HepG2 (cell line): ENCODE results near the gene DDX54. TPM values are rescaled to one million over a fixed set of nuclear protein-coding genes. Genes with fewer than 3 reads are reported as not detected.

Source experiments
- ATAC-seq: fragments of 200-7000 bp; cut with Tn5 transposase; 3 replicates; pipeline ENCODE4 v1.9.1; 2020; ENCODE audit warnings: mild to moderate bottlenecking, moderate library complexity
- BruUV-seq: library from RNA; stranded (reverse); fragments of 400-500 nt; replicated peaks from 2 replicates; lab custom pipeline; 2021; lab: Mats Ljungman, UMichigan
- CTCF ChIA-PET: fragments of 300-600 bp; formaldehyde crosslinking; extraction: SDS; loops from one replicate; lab custom pipeline; 2021; ENCODE audit warnings: low total read pairs, inconsistent platforms, low intra/inter-chr PET ratio; lab: Yijun Ruan, JAX
- POLR2A ChIA-PET: fragments of 350-600 bp; sonication (Branson Sonifier 250); formaldehyde crosslinking; loops from one replicate; lab custom pipeline; 2020; ENCODE audit warnings: antibody characterized with exemption, inconsistent platforms; lab: Yijun Ruan, JAX
- DNase-seq: peaks from one replicate; pipeline ENCODE4 v3.0.0-alpha.2; 2015; ENCODE audit warnings: low spot score
- FAIRE-seq: peaks from 3 replicates; lab custom pipeline; 2011; peaks lifted over from hg19 to GRCh38; lab: Jason Lieb, UNC
- H2AFZ ChIP-seq: one replicate; pipeline ENCODE4 v1.6.1; 2011; ENCODE audit warnings: low read length, inconsistent platforms
- H3K27ac ChIP-seq: fragments of 300-600 bp; 3 replicates; pipeline ENCODE4 v1.8.0; 2011; ENCODE audit warnings: mixed run types, mild to moderate bottlenecking, mixed read lengths, low read length, inconsistent platforms; ENCODE audit not compliant: insufficient read depth; ENCODE audit errors: extremely low read length
- H3K27me3 ChIP-seq, 2 experiments: fragments of 200-600 bp in 1 of 2; 2 replicates in 1 of 2; 3 replicates in 1 of 2; pipeline versions ENCODE4 v1.6.0 to v1.8.0; 2011; ENCODE audit warnings: low read length in 2 of 2, mild to moderate bottlenecking in 2 of 2, moderate library complexity in 2 of 2, inconsistent platforms in 1 of 2; ENCODE audit not compliant: insufficient read depth in 2 of 2, control insufficient read depth in 1 of 2
- H3K36me3 ChIP-seq, 2 experiments: fragments of 200-600 bp in 1 of 2; replicated peaks in 1 of 2; 2 replicates in 1 of 2; 3 replicates in 1 of 2; pipeline versions ENCODE4 v1.5.1 to v1.8.0; 2011; ENCODE audit warnings: low read length in 2 of 2, inconsistent platforms in 1 of 2; ENCODE audit not compliant: insufficient read depth in 2 of 2, control insufficient read depth in 1 of 2
- H3K4me1 ChIP-seq: 2 replicates; pipeline ENCODE4 v1.5.1; 2012; ENCODE audit warnings: low read length, inconsistent platforms; ENCODE audit not compliant: insufficient read depth
- H3K4me2 ChIP-seq: 2 replicates; pipeline ENCODE4 v1.6.0; 2011; ENCODE audit warnings: low read depth, low read length, inconsistent platforms
- H3K4me3 ChIP-seq, 3 experiments: fragments of 200-600 bp in 1 of 3; sonication (generic), shearing (Covaris generic) in 1 of 3; replicated peaks in 1 of 3; 2 replicates each; pipeline ENCODE4 v1.5.1; 2011 to 2016; ENCODE audit warnings: low read length in 3 of 3, inconsistent platforms in 2 of 3, low read depth in 2 of 3, mild to moderate bottlenecking in 2 of 3, control low read depth in 1 of 3, mixed read lengths in 1 of 3; ENCODE audit not compliant: insufficient read depth in 1 of 3
- H3K79me2 ChIP-seq: one replicate; pipeline ENCODE4 v1.6.1; 2011; ENCODE audit warnings: low read length, inconsistent platforms; ENCODE audit not compliant: insufficient read depth
- H3K9ac ChIP-seq: 2 replicates; pipeline ENCODE4 v1.6.0; 2011; ENCODE audit warnings: mild to moderate bottlenecking, low read depth, low read length, inconsistent platforms; ENCODE audit not compliant: insufficient read depth
- H3K9me3 ChIP-seq: 2 replicates; pipeline ENCODE4 v1.5.1; 2012; ENCODE audit warnings: mild to moderate bottlenecking, low read length
- H4K20me1 ChIP-seq: 2 replicates; pipeline ENCODE4 v1.6.0; 2011; ENCODE audit warnings: inconsistent platforms, mild to moderate bottlenecking, low read length, moderate library complexity; ENCODE audit not compliant: insufficient read depth
- EHMT2 ChIP-seq: fragments of 200-600 bp; sonication (generic); IDR thresholded peaks from 2 replicates; pipeline ENCODE4 v1.7.0; 2017; ENCODE audit warnings: antibody characterized with exemption, low read depth, low read length, borderline replicate concordance
- FIP1L1 ChIP-seq: fragments of 200-400 bp; formaldehyde crosslinking; IDR thresholded peaks from 2 replicates; pipeline ENCODE4 v1.6.1; 2018; ENCODE audit warnings: low read depth, mild to moderate bottlenecking, low read length, moderate library complexity, borderline replicate concordance; ENCODE audit not compliant: insufficient read depth
- KAT7 ChIP-seq: IDR thresholded peaks from 2 replicates; pipeline ENCODE4 v1.6.1; 2018; ENCODE audit warnings: borderline replicate concordance, missing compliant biosample characterization
- MBNL3 ChIP-seq: fragments of 250-450 bp; sonication (Bioruptor Pico); conservative IDR thresholded peaks from 2 replicates; pipeline ENCODE4 v1.8.0; 2022; ENCODE audit warnings: mild to moderate bottlenecking, inconsistent platforms
- PAX8 ChIP-seq: sonication (generic); formaldehyde crosslinking; IDR thresholded peaks from 2 replicates; pipeline ENCODE4 v1.8.0; 2022; ENCODE audit warnings: mild to moderate bottlenecking, missing genetic modification reagents, borderline replicate concordance
- SATB2 ChIP-seq: sonication (generic); formaldehyde crosslinking; IDR thresholded peaks from 2 replicates; pipeline ENCODE4 v1.5.0; 2020; ENCODE audit warnings: missing genetic modification reagents
- THRA ChIP-seq: sonication (generic); formaldehyde crosslinking; IDR thresholded peaks from 2 replicates; pipeline ENCODE4 v1.4.0; 2020; ENCODE audit warnings: missing genetic modification reagents, borderline replicate concordance
- TSC22D2 ChIP-seq: sonication (generic); formaldehyde crosslinking; IDR thresholded peaks from 2 replicates; pipeline ENCODE4 v1.5.1; 2020; ENCODE audit warnings: missing genetic modification reagents, mild to moderate bottlenecking, borderline replicate concordance
- ZNF616 ChIP-seq: sonication (generic); formaldehyde crosslinking; IDR thresholded peaks from 2 replicates; pipeline ENCODE4 v1.5.0; 2020; ENCODE audit warnings: low read depth, mild to moderate bottlenecking, missing genetic modification reagents
- ZNF780A ChIP-seq: sonication (generic); formaldehyde crosslinking; IDR thresholded peaks from 2 replicates; pipeline ENCODE4 v1.8.0; 2022; ENCODE audit warnings: mild to moderate bottlenecking, missing genetic modification reagents, moderate library complexity
- WGBS: methylation state at CpG from one replicate; pipeline ENCODE4 v1.1.6; 2017; ENCODE audit warnings: low lambda C conversion rate; 5-methylcytosine and 5-hydroxymethylcytosine counted together
- in situ Hi-C: cut with HindIII; loops from 2 replicates; pipeline ENCODE4 v1.10.0; 2017; ENCODE audit warnings: low pct_unique_long_range_greater_than_20kb; ENCODE audit not compliant: extremely low pct_ligation_motif_present
- intact Hi-C: fragments of 100-400 bp; cut with micrococcal nuclease; formaldehyde crosslinking; loops from one replicate; pipeline ENCODE4 v1.10.0; 2022; ENCODE audit not compliant: unreplicated experiment
- polyA plus RNA-seq, 8 experiments: library from polyadenylated mRNA; depleted of rRNA in 3 of 8; stranded (reverse) in 7 of 8; unstranded in 1 of 8; fragments of >200 nt; fragmentation: Illumina TruSeq in 4 of 8; extraction: Trizol in 4 of 8; gene quantifications; 2 replicates each; pipeline versions ENCODE4 v1.2.1 to v1.2.3, GENCODE V29; 2011 to 2016; ENCODE audit warnings: low read depth in 4 of 8, missing spikeins in 1 of 8, mixed read lengths in 1 of 8; ENCODE audit not compliant: insufficient read depth in 1 of 8
- total RNA-seq, 5 experiments: library from RNA; depleted of rRNA; stranded (reverse); fragments of >200 nt; fragmentation: Illumina TruSeq; extraction: Trizol; gene quantifications; 2 replicates each; pipeline ENCODE4 v1.2.3, GENCODE V29; 2016; ENCODE audit warnings: low read depth in 1 of 5
- TF ChIP-seq, protein P1 (sequence below): sonication (generic); formaldehyde crosslinking; IDR thresholded peaks from 2 replicates; pipeline ENCODE4 v1.5.0; 2020; ENCODE audit warnings: missing genetic modification reagents, mild to moderate bottlenecking, borderline replicate concordance
- TF ChIP-seq, protein P2 (sequence below): sonication (generic); IDR thresholded peaks from 2 replicates; pipeline ENCODE4 v1.6.1; 2016; ENCODE audit warnings: low read depth, borderline replicate concordance
- TF ChIP-seq, protein P3 (sequence below): sonication (generic); formaldehyde crosslinking; IDR thresholded peaks from 2 replicates; pipeline ENCODE4 v1.5.0; 2020; ENCODE audit warnings: mild to moderate bottlenecking, missing genetic modification reagents, borderline replicate concordance

Gene DDX54
- total and polyA plus RNA-seq, 2 of the 13 experiments (the other 11 are each of a cell fraction or from before 2014, with no cell fraction given): 59.7 to 61.1 TPM

DNA sequence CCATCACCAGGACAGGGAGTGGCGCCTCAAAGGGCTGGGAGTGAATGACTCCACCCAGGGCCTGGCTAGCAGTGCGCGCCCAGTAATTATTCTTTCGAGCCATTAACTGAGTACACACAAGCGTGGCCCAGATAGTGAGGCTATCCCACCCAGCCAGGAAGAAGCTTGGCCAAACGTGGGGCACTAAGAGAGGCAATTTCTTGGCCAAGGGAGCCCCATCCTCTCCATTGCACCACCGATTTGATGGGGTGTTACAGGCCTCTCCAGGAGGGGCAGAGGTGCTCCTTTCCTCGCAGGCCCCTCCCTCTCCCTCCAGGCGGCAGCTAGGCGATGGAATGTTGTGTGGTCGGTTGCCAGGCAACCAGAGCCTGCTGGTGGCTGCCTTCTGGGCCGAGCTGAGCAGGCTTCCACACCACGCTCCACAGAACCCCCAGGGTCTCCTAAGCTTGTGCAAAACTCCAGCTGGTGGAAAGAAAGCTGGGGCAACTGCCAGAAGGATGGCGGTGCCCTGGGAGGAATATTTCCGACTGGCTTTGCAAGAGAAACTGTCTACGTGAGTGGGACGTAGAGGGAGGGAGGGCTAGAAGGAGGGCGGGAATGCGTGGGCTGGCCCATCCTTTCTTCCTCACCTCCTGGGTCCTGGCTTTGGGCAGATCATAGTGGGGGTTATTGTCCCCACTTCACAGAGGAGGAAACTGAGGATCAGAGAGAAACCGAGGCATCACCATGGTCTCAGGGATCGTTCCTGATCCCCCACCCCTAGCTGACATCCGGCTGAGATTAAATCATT, 35.7 kb downstream of the DDX54 start, which contains the start of gene CFAP73 (continued):
- TF ChIP-seq PAX8 (no peak), SATB2 (CRISPR knock-in tag) (no peak), FIP1L1 (no peak), MBNL3 (no peak), KAT7 (CRISPR knock-in tag) (no peak), ZNF616 (CRISPR knock-in tag) (no peak), TSC22D2 (CRISPR knock-in tag) (no peak)
- TF ChIP-seq, protein P1, sequence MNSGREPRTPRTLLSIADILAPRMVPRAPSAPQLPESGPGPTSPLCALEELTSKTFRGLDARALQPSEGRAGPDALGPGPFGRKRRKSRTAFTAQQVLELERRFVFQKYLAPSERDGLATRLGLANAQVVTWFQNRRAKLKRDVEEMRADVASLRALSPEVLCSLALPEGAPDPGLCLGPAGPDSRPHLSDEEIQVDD (CRISPR knock-in tag): no peak

DNA sequence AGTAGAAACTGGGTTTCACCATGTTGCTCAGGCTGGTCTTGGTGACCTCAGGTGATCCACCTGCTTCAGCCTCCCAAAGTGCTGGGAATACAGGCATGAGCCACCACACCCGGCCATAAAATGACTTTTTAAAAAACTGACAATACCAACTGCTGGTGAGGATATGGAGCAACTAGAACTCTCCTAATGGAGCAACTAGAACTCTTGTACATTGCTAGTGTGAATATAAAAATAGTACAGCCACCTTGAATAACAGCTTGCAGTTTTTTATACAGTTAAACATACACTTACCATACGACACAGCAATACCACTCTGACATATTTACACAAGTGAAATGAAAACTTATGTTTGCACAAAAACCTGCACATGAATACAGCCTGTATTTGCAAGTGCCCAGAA, 38.3 kb downstream of the DDX54 start:
- FAIRE-seq (no peak), DNase-seq (no peak), ATAC-seq (no peak)
- intact Hi-C loops: no loop called here
- in situ Hi-C loops: no loop called here
- Histone ChIP-seq H3K4me1 (peaks cover 13% of the 10 kb centered on the region), H2AFZ (no peak overlapping the region), H3K36me3 (no peaks in the 10 kb centered on the region), H4K20me1 (no peaks in the 10 kb centered on the region), H3K4me3 (no peak overlapping the region), H3K9me3 (no peaks in the 10 kb centered on the region), H3K79me2 (no peaks in the 10 kb centered on the region), H3K27ac (no peak overlapping the region), H3K27me3 (peaks cover 1 to 28% of the 10 kb centered on the region in 2 experiments; a peak in 3 of 5 replicates), H3K4me2 (no peak overlapping the region), H3K9ac (no peak overlapping the region)
- ChIA-PET POLR2A (interaction anchor here (0.6 kb wide), 1 partner anchor 39 kb away, joined by 3 read pairs; the partner anchor contains the start of gene RITA1), CTCF (no interaction called here)
- TF ChIP-seq, protein P2, sequence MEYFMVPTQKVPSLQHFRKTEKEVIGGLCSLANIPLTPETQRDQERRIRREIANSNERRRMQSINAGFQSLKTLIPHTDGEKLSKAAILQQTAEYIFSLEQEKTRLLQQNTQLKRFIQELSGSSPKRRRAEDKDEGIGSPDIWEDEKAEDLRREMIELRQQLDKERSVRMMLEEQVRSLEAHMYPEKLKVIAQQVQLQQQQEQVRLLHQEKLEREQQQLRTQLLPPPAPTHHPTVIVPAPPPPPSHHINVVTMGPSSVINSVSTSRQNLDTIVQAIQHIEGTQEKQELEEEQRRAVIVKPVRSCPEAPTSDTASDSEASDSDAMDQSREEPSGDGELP: no peak
- TF ChIP-seq THRA (no peak), ZNF780A (no peak), EHMT2 (no peak)
- TF ChIP-seq, protein P3, sequence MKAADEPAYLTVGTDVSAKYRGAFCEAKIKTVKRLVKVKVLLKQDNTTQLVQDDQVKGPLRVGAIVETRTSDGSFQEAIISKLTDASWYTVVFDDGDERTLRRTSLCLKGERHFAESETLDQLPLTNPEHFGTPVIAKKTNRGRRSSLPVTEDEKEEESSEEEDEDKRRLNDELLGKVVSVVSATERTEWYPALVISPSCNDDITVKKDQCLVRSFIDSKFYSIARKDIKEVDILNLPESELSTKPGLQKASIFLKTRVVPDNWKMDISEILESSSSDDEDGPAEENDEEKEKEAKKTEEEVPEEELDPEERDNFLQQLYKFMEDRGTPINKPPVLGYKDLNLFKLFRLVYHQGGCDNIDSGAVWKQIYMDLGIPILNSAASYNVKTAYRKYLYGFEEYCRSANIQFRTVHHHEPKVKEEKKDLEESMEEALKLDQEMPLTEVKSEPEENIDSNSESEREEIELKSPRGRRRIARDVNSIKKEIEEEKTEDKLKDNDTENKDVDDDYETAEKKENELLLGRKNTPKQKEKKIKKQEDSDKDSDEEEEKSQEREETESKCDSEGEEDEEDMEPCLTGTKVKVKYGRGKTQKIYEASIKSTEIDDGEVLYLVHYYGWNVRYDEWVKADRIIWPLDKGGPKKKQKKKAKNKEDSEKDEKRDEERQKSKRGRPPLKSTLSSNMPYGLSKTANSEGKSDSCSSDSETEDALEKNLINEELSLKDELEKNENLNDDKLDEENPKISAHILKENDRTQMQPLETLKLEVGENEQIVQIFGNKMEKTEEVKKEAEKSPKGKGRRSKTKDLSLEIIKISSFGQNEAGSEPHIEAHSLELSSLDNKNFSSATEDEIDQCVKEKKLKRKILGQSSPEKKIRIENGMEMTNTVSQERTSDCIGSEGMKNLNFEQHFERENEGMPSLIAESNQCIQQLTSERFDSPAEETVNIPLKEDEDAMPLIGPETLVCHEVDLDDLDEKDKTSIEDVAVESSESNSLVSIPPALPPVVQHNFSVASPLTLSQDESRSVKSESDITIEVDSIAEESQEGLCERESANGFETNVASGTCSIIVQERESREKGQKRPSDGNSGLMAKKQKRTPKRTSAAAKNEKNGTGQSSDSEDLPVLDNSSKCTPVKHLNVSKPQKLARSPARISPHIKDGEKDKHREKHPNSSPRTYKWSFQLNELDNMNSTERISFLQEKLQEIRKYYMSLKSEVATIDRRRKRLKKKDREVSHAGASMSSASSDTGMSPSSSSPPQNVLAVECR (CRISPR knock-in tag): no peak
- WGBS: 0% methylated on average over 2 of the region's 2 CpGs
- no TSS peak for BruUV-seq
